ENCODE results near the gene EPB41L3. TPM values are rescaled to one million over a fixed set of nuclear protein-coding genes. Genes with fewer than 3 reads are reported as not detected.

Gene EPB41L3
- total RNA-seq, 4 donors from 2014 or later: 63.4 to 146 (median 81.5) TPM

DNA sequence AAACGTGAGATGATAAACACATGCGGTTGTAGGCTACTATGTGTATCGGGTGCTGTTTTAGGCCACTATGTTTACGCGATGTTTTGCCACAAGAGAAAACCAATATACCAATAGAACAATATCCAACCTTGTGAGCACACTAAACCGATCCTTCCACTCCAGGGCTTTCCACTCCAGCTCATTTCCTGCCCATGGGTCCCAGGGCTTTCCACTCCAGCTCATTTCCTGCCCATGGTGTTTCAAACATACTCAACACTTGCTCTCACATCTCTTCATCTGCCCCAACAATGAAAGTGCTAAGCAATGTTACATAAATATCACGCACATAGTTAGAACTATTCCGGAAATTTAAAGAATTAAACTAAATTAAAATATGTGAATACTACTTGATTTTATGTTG, 80.0 kb downstream of the EPB41L3 start:
- H3K27ac ChIP-seq: peak overlapping the region in 1 of 4 donors; percentile 68
- no peak for DNase-seq (ENCODE audit: low spot score in 2 of 2)
- no peak for TF ChIP-seq EP300 (IDR thresholded peaks at IDR 0.05)
- TF ChIP-seq, protein P1, sequence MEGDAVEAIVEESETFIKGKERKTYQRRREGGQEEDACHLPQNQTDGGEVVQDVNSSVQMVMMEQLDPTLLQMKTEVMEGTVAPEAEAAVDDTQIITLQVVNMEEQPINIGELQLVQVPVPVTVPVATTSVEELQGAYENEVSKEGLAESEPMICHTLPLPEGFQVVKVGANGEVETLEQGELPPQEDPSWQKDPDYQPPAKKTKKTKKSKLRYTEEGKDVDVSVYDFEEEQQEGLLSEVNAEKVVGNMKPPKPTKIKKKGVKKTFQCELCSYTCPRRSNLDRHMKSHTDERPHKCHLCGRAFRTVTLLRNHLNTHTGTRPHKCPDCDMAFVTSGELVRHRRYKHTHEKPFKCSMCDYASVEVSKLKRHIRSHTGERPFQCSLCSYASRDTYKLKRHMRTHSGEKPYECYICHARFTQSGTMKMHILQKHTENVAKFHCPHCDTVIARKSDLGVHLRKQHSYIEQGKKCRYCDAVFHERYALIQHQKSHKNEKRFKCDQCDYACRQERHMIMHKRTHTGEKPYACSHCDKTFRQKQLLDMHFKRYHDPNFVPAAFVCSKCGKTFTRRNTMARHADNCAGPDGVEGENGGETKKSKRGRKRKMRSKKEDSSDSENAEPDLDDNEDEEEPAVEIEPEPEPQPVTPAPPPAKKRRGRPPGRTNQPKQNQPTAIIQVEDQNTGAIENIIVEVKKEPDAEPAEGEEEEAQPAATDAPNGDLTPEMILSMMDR (IDR thresholded peaks at IDR 0.05): no peak
- no peak for TF ChIP-seq POLR2A (IDR thresholded peaks at IDR 0.05)
- H3K4me1 ChIP-seq: peaks cover 0 to 50% (median 3%) of the 10 kb centered on the region in 4 donors
- 90 to 95% methylated on average over 8 of the region's 8 CpGs for WGBS, 2 donors
- H3K9me3 ChIP-seq: no peaks in the 10 kb centered on the region
- H3K27me3 ChIP-seq: no peaks in the 10 kb centered on the region
- H3K4me3 ChIP-seq: no peak overlapping the region
- no peaks in the 10 kb centered on the region for H3K36me3 ChIP-seq

DNA sequence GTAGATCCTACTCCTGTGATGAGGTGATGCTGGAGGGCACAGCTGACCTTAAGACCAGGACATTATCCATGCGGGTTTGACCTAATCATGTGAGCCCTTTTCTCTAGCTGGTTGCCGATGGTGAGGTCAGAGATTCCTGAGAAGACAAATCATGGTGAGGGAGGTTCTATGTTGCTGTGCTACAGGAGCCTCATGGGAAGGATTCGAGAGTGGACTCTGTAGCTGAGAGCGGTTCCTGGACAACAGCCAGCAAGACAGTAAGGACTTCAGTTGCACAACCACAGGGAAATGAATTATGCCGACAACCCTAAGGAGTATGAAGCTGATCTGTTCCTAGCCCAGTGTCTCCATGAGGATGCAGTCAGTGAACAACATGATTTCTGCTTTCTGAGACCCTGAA, 80.4 kb downstream of the EPB41L3 start:
- Histone ChIP-seq H3K27me3 (no peaks in the 10 kb centered on the region), H3K36me3 (no peaks in the 10 kb centered on the region), H3K9me3 (no peaks in the 10 kb centered on the region), H3K4me3 (no peak overlapping the region), H3K4me1 (peaks cover 0 to 50% (median 3%) of the 10 kb centered on the region in 4 donors), H3K27ac (peak overlapping the region in 2 of 4 donors; percentile 19 to 68)
- TF ChIP-seq, protein P1 (IDR thresholded peaks at IDR 0.05): no peak
- TF ChIP-seq EP300 (IDR thresholded peaks at IDR 0.05): peak in 1 of 2 donors; percentile 73
- TF ChIP-seq POLR2A (IDR thresholded peaks at IDR 0.05): no peak
- 31 to 38% methylated on average over 5 of the region's 5 CpGs for WGBS, 2 donors
- peak; percentile 76 to 89 for DNase-seq (ENCODE audit: low spot score in 2 of 2)

DNA sequence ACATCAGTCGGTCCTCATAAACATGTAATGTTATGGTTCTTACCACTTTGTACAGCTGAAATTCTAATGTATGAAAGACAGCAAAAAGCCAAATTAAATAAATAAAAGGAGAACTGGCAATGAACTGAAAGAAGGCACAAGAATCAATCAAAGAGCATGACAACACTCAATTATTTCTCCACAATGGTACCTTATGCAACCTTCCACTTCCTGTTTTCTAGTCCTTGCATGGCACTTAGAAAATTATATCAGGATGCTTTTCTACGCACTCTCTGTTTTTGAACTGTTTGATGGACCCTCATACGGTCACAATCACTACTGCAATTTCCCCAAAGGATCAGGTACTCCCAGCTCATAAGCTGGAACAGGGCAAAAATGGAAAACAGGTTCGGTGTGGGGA, 81.6 kb downstream of the EPB41L3 start:
- no peak for DNase-seq (ENCODE audit: low spot score in 2 of 2)
- H3K27ac ChIP-seq: peak overlapping the region in 1 of 4 donors; percentile 68
- no peak overlapping the region for H3K4me3 ChIP-seq
- no peaks in the 10 kb centered on the region for H3K36me3 ChIP-seq
- 78 to 89% methylated on average over 4 of the region's 4 CpGs for WGBS, 2 donors
- no peaks in the 10 kb centered on the region for H3K9me3 ChIP-seq
- peaks cover 0 to 51% (median 3%) of the 10 kb centered on the region in 4 donors for H3K4me1 ChIP-seq
- TF ChIP-seq, protein P1 (IDR thresholded peaks at IDR 0.05): no peak
- peak in 1 of 2 donors; percentile 31 for TF ChIP-seq EP300 (IDR thresholded peaks at IDR 0.05)
- no peaks in the 10 kb centered on the region for H3K27me3 ChIP-seq

DNA sequence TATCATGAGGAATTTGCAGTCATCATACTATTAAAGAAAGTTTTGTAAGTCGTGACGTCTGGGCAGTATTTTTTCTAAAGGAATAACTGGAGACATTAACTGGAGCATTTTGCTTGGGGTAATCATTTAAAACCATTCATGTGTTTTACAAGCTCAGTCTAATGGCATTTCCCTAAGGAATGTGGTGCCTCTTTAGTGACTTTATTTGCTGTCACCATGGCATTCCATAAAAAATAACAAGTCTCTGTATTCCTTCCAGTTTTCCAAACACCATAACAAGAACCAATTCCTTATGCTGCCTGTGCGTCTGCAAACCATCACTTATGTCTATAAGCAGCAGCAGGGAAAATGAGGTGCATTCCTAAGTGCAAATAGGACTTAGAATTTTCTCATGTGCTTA, 82.8 kb downstream of the EPB41L3 start:
- no peaks in the 10 kb centered on the region for H3K36me3 ChIP-seq
- H3K4me3 ChIP-seq: no peak overlapping the region
- peaks cover 0 to 56% (median 3%) of the 10 kb centered on the region in 4 donors for H3K4me1 ChIP-seq
- DNase-seq (ENCODE audit: low spot score in 2 of 2): no peak
- no peak overlapping the region for H3K27ac ChIP-seq
- WGBS, 2 donors: 40 to 41% methylated on average over 3 of the region's 3 CpGs
- no peaks in the 10 kb centered on the region for H3K9me3 ChIP-seq
- no peaks in the 10 kb centered on the region for H3K27me3 ChIP-seq
- TF ChIP-seq, protein P1 (IDR thresholded peaks at IDR 0.05): no peak
- TF ChIP-seq EP300 (IDR thresholded peaks at IDR 0.05): no peak
- no peak for TF ChIP-seq POLR2A (IDR thresholded peaks at IDR 0.05)

DNA sequence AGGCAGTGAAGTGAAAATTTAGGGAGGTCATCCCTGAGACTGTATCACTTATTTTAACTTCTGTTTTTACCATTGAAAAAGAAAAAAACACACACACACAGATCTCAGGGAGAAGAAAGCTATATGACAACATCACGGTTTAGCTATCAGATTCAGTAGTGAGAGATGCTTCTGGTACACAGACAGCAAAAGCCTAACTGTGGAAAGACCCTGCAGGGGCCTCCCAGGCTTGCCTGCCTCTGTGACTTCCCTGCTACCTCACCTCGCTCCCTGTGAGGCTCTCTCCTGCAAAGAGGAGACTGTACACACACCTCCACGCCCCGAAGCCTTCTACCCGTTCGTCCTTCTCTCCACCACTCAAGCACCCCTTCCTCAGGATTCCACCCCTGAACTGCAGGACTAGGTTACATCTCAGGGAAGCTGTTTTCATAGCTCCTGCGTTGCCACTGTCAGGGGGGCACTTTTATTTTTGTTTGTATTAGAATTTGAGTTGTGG, 86.3 kb downstream of the EPB41L3 start:
- peak overlapping the region in 1 of 4 donors; percentile 72 for H3K27ac ChIP-seq
- WGBS, 2 donors: 70 to 86% methylated on average over 7 of the region's 7 CpGs

More for the DNA sequence above, 86.3 kb downstream of the EPB41L3 start:
- Histone ChIP-seq H3K27me3 (no peaks in the 10 kb centered on the region), H3K36me3 (no peaks in the 10 kb centered on the region), H3K4me1 (peaks cover 0 to 34% (median 3%) of the 10 kb centered on the region in 4 donors), H3K4me3 (no peak overlapping the region), H3K9me3 (no peaks in the 10 kb centered on the region)
- TF ChIP-seq, protein P1 (IDR thresholded peaks at IDR 0.05): no peak
- no peak for TF ChIP-seq EP300 (IDR thresholded peaks at IDR 0.05)
- TF ChIP-seq POLR2A (IDR thresholded peaks at IDR 0.05): no peak
- DNase-seq (ENCODE audit: low spot score in 2 of 2): no peak
